WTC11 (cell line): ENCODE data around the gene GGA2. TPM values are rescaled to one million over a fixed set of nuclear protein-coding genes. Genes with fewer than 3 reads are reported as not detected.

ENCODE experiments used
- ATAC-seq: fragments of 200-7000 bp; cut with Tn5 transposase; 2 replicates; pipeline ENCODE4 v1.10.0; 2021; ENCODE audit warnings: mild to moderate bottlenecking, moderate library complexity
- CTCF ChIA-PET: fragments of 300-600 bp; sonication (Branson Sonifier 250); formaldehyde crosslinking; loops from one replicate; lab custom pipeline; 2021; ENCODE audit warnings: antibody characterized with exemption; lab: Charles Lee
- POLR2A ChIA-PET: fragments of 350-600 bp; sonication (Branson Sonifier 250); formaldehyde crosslinking; loops from one replicate; lab custom pipeline; 2021; ENCODE audit warnings: antibody characterized with exemption; lab: Charles Lee
- DNase-seq: peaks from one replicate; pipeline ENCODE4 v3.0.0; 2021; ENCODE audit warnings: low spot score
- H3K27ac Mint-ChIP-seq: 2 replicates; pipeline ENCODE4 v1.8.0; 2021; ENCODE audit warnings: mixed read lengths
- H3K27me3 Mint-ChIP-seq: 2 replicates; pipeline ENCODE4 v1.8.0; 2021; ENCODE audit warnings: low read depth, mild to moderate bottlenecking, moderate library complexity, mixed read lengths
- H3K36me3 Mint-ChIP-seq: 2 replicates; pipeline ENCODE4 v1.8.0; 2021; ENCODE audit warnings: mixed read lengths
- H3K4me1 Mint-ChIP-seq: 2 replicates; pipeline ENCODE4 v1.8.0; 2022; ENCODE audit warnings: mixed read lengths
- H3K4me3 Mint-ChIP-seq: 2 replicates; pipeline ENCODE4 v1.8.0; 2021; ENCODE audit warnings: mild to moderate bottlenecking, moderate library complexity, mixed read lengths
- H3K9me3 Mint-ChIP-seq: 2 replicates; pipeline ENCODE4 v1.8.0; 2021; ENCODE audit warnings: mixed read lengths
- E2F1 ChIP-seq: sonication (generic); formaldehyde crosslinking; IDR thresholded peaks from 2 replicates; pipeline ENCODE4 v1.8.0; 2022; ENCODE audit warnings: mild to moderate bottlenecking, missing genetic modification reagents
- GABPB1 ChIP-seq: sonication (generic); formaldehyde crosslinking; IDR thresholded peaks from 2 replicates; pipeline ENCODE4 v1.8.1; 2023; ENCODE audit warnings: mild to moderate bottlenecking, missing genetic modification reagents
- GRHL2 ChIP-seq: fragments of 250-450 bp; sonication (Bioruptor Pico); IDR thresholded peaks from 2 replicates; pipeline ENCODE4 v1.8.0; 2022; ENCODE audit warnings: mild to moderate bottlenecking, moderate library complexity; ENCODE audit not compliant: insufficient replicate concordance, severe bottlenecking
- GTF2I ChIP-seq: fragments of 250-450 bp; sonication (Bioruptor Pico); conservative IDR thresholded peaks from 2 replicates; pipeline ENCODE4 v1.4.0; 2021; ENCODE audit warnings: mild to moderate bottlenecking
- JAZF1 ChIP-seq: fragments of 250-450 bp; sonication (Bioruptor Pico); IDR thresholded peaks from 2 replicates; pipeline ENCODE4 v1.9.0; 2021; ENCODE audit warnings: moderate library complexity, mild to moderate bottlenecking, inconsistent platforms
- KAT7 ChIP-seq: sonication (generic); formaldehyde crosslinking; IDR thresholded peaks from 2 replicates; pipeline ENCODE4 v1.8.1; 2023; ENCODE audit warnings: missing genetic modification reagents, mild to moderate bottlenecking, borderline replicate concordance
- SOX15 ChIP-seq: fragments of 250-450 bp; sonication (Bioruptor Pico); IDR thresholded peaks from 2 replicates; pipeline ENCODE4 v1.9.0; 2021; ENCODE audit warnings: mild to moderate bottlenecking
- TCF7 ChIP-seq: sonication (generic); formaldehyde crosslinking; IDR thresholded peaks from 2 replicates; pipeline ENCODE4 v1.8.0; 2022; ENCODE audit warnings: mild to moderate bottlenecking, low read depth, missing genetic modification reagents, moderate library complexity
- USF2 ChIP-seq: sonication (generic); formaldehyde crosslinking; IDR thresholded peaks from 2 replicates; pipeline ENCODE4 v1.8.1; 2023; ENCODE audit warnings: mild to moderate bottlenecking, missing genetic modification reagents, moderate library complexity
- ZBTB21 ChIP-seq: sonication (generic); formaldehyde crosslinking; IDR thresholded peaks from 2 replicates; pipeline ENCODE4 v1.8.1; 2023; ENCODE audit warnings: mild to moderate bottlenecking, missing genetic modification reagents, borderline replicate concordance
- total RNA-seq: library from RNA; stranded (reverse); gene quantifications from 3 replicates; pipeline ENCODE4 v1.2.3, GENCODE V29; 2021

Gene GGA2
- total RNA-seq, 1 experiment from 2014 or later, result 107 TPM

- CTCF ChIA-PET, result interaction anchor here (0.8 to 3.5 kb wide), 4 partner anchors 16 to 233 kb away, joined by 3 to 16 read pairs (median 6); no protein-coding TSS in a partner anchor
Measured at GRCh38 chr16:23414731-23415130, 95.6 kb downstream of the GGA2 start.

More at GRCh38 chr16:23414731-23415130, 95.6 kb downstream of the GGA2 start:
- POLR2A ChIA-PET, result no interaction called here
- H3K4me3 Mint-ChIP-seq, result no peak overlapping the region
- peaks cover 28% of the 10 kb centered on the region for H3K36me3 Mint-ChIP-seq
- no peak for DNase-seq
- no peak overlapping the region; the same call in 1 of the 2 replicates for H3K27ac Mint-ChIP-seq
- ATAC-seq, result no peak
- TF ChIP-seq USF2 (CRISPR knock-in tag) (no peak), JAZF1 (CRISPR knock-in tag) (no peak), SOX15 (CRISPR knock-in tag) (no peak), TCF7 (CRISPR knock-in tag) (no peak), GTF2I (CRISPR knock-in tag) (no peak), KAT7 (no peak), GRHL2 (CRISPR knock-in tag) (no peak), GABPB1 (CRISPR knock-in tag) (no peak), E2F1 (CRISPR knock-in tag) (no peak), ZBTB21 (no peak)
- peaks cover 7% of the 10 kb centered on the region for H3K4me1 Mint-ChIP-seq
- no peaks in the 10 kb centered on the region for H3K27me3 Mint-ChIP-seq
- no peaks in the 10 kb centered on the region for H3K9me3 Mint-ChIP-seq

Other genes starting within 250 kb of the GGA2 start
- gene SCNN1B, start 208.2 kb downstream of the GGA2 start, total RNA-seq, result 3.4 to 4.8 TPM (median 3.6 TPM) in 3 replicates
- 21.6 to 22.6 TPM (median 21.9 TPM) in 3 replicates for gene COG7, start 57.3 kb downstream of the GGA2 start, total RNA-seq
- gene EARS2, start 46.9 kb upstream of the GGA2 start, total RNA-seq, result 47.9 to 55.9 TPM (median 53.5 TPM) in 3 replicates
- gene UBFD1, start 47.2 kb upstream of the GGA2 start, total RNA-seq, result 109 to 128 TPM (median 115 TPM) in 3 replicates
- 146 to 189 TPM (median 156 TPM) in 3 replicates for gene NDUFAB1, start 85.8 kb upstream of the GGA2 start, total RNA-seq
- gene PALB2, start 130.8 kb upstream of the GGA2 start, total RNA-seq, result 23.8 to 32.1 TPM (median 25.1 TPM) in 3 replicates
- 54.0 to 65.8 TPM (median 60.0 TPM) in 3 replicates for gene DCTN5, start 131.0 kb upstream of the GGA2 start, total RNA-seq
- gene PLK1, start 168.4 kb upstream of the GGA2 start, total RNA-seq, result 145 to 167 TPM (median 147 TPM) in 3 replicates
- gene ERN2, start 202.7 kb upstream of the GGA2 start, total RNA-seq, result 1.8 to 3.9 TPM (median 3.7 TPM) in 3 replicates
- gene CHP2, start 244.5 kb upstream of the GGA2 start, total RNA-seq, result 2.1 to 4.7 TPM (median 4.6 TPM) in 3 replicates